H1 (cell line): ENCODE results near the gene LPGAT1. TPM values are rescaled to one million over a fixed set of nuclear protein-coding genes. Genes with fewer than 3 reads are reported as not detected.

ENCODE experiments used
- CEBPB ChIP-seq: IDR thresholded peaks from 2 replicates; pipeline ENCODE4 v1.6.1; 2012; ENCODE audit warnings: low read depth, low read length
- CREB1 ChIP-seq: IDR thresholded peaks from 2 replicates; pipeline ENCODE4 v1.6.1; 2012; ENCODE audit warnings: inconsistent platforms
- RAD21 ChIP-seq, 2 experiments: IDR thresholded peaks in 1 of 2; conservative IDR thresholded peaks in 1 of 2; 2 replicates each; pipeline ENCODE4 v1.6.1; 2011; ENCODE audit warnings: low read depth in 2 of 2, low read length in 2 of 2, improper control_type of control experiment in 1 of 2, inconsistent platforms in 1 of 2, mild to moderate bottlenecking in 1 of 2, moderate library complexity in 1 of 2
- SIX5 ChIP-seq: IDR thresholded peaks from 2 replicates; pipeline ENCODE4 v1.6.1; 2011; ENCODE audit warnings: mild to moderate bottlenecking, low read depth, low read length
- polyA plus RNA-seq, 7 experiments: library from polyadenylated mRNA; depleted of rRNA in 3 of 7; stranded (reverse) in 5 of 7; unstranded in 2 of 7; fragments of >200 nt in 5 of 7; fragments of 200-250 nt in 2 of 7; gene quantifications; 1 replicate in 5 of 7; 2 replicates in 1 of 7; 4 replicates in 1 of 7; pipeline versions ENCODE4 v1.2.1 to v1.2.3, GENCODE V29; 2011 to 2013; ENCODE audit warnings: missing spikeins in 2 of 7, mixed read lengths in 2 of 7
- total RNA-seq: library from RNA; stranded (reverse); fragmentation: NEBNext Ultra II Directional; extraction: Animal tissue kit (Norgen Biotek cat#: 25700); gene quantifications from 2 replicates; pipeline ENCODE4 v1.2.1, GENCODE V29; 2021

The LPGAT1 gene
- total and polyA plus RNA-seq, 2 of the 8 experiments (the other 6 are each of a cell fraction or from before 2014, with no cell fraction given), result 2.3 to 13.5 TPM

GRCh38 chr1:211761400-211761799 lies 69.2 kb downstream of the LPGAT1 start (continued):
- TF ChIP-seq SIX5 (no peak), CEBPB (no peak), CREB1 (no peak), RAD21 (IDR thresholded peaks at IDR 0.05 in 1 of 2, conservative IDR thresholded peaks at IDR 0.05 in 1 of 2; ENCODE audit: low read depth in 2 of 2, low read length in 2 of 2) (no peak)
